PC-9 (cell line): ENCODE results near the gene GUCD1. TPM values are rescaled to one million over a fixed set of nuclear protein-coding genes. Genes with fewer than 3 reads are reported as not detected.

ENCODE experiments used
- BruUV-seq: library from RNA; stranded (reverse); fragments of 400-500 nt; replicated peaks from 2 replicates; lab custom pipeline; 2021; lab: Mats Ljungman, UMichigan
- CTCF ChIA-PET: fragments of 300-600 bp; sonication (Branson Sonifier 250); formaldehyde crosslinking; loops from one replicate; lab custom pipeline; 2022; ENCODE audit warnings: antibody characterized with exemption; lab: Charles Lee
- POLR2A ChIA-PET: fragments of 300-600 bp; sonication (Branson Sonifier 250); formaldehyde crosslinking; loops from one replicate; lab custom pipeline; 2022; ENCODE audit warnings: antibody characterized with exemption; ENCODE audit not compliant: unreplicated experiment; lab: Charles Lee
- DNase-seq, 2 experiments: peaks; one replicate each; pipeline versions ENCODE4 v3.0.0 to v3.0.0-alpha.2; 2015 to 2022; ENCODE audit warnings: mixed read lengths in 1 of 2
- H2AFZ ChIP-seq: fragments of 200-600 bp; sonication (generic); 2 replicates; pipeline ENCODE4 v1.8.1; 2017; ENCODE audit warnings: antibody characterized with exemption
- H3F3A ChIP-seq: fragments of 200-600 bp; sonication (generic); 2 replicates; pipeline ENCODE4 v1.8.1; 2017; ENCODE audit warnings: antibody characterized with exemption, mild to moderate bottlenecking, low read depth; ENCODE audit not compliant: insufficient read depth
- H3K27ac ChIP-seq: fragments of 200-600 bp; sonication (generic); 2 replicates; pipeline ENCODE4 v1.6.1; 2016; ENCODE audit warnings: mixed run types
- H3K27me3 ChIP-seq: fragments of 200-600 bp; sonication (generic); 2 replicates; pipeline ENCODE4 v1.6.1; 2016; ENCODE audit warnings: low read depth, mixed run types; ENCODE audit not compliant: insufficient read depth
- H3K36me3 ChIP-seq: fragments of 200-600 bp; sonication (generic); 2 replicates; pipeline ENCODE4 v1.6.1; 2016; ENCODE audit warnings: low read depth, mixed run types
- H3K4me1 ChIP-seq: fragments of 200-600 bp; sonication (generic); replicated peaks from 2 replicates; pipeline ENCODE4 v1.6.1; 2016; ENCODE audit warnings: mixed run types; ENCODE audit not compliant: insufficient read depth
- H3K4me2 ChIP-seq: fragments of 200-600 bp; sonication (generic); 2 replicates; pipeline ENCODE4 v1.6.1; 2017; ENCODE audit warnings: mixed run types
- H3K4me3 ChIP-seq: fragments of 200-600 bp; sonication (generic); 2 replicates; pipeline ENCODE4 v1.6.1; 2016; ENCODE audit warnings: mixed run types
- H3K79me2 ChIP-seq: fragments of 200-600 bp; sonication (generic); 2 replicates; pipeline ENCODE4 v1.6.1; 2017; ENCODE audit warnings: low read depth, mixed run types
- H3K9me2 ChIP-seq: fragments of 200-600 bp; sonication (generic); 2 replicates; pipeline ENCODE4 v1.8.1; 2017; ENCODE audit warnings: mild to moderate bottlenecking; ENCODE audit not compliant: insufficient read depth
- H3K9me3 ChIP-seq: fragments of 200-600 bp; sonication (generic); 2 replicates; pipeline ENCODE4 v1.8.1; 2016; ENCODE audit warnings: low read depth; ENCODE audit not compliant: insufficient read depth
- H4K20me1 ChIP-seq: fragments of 200-600 bp; sonication (generic); 2 replicates; pipeline ENCODE4 v1.8.1; 2017; ENCODE audit not compliant: insufficient read depth
- EZH2 ChIP-seq: fragments of 200-600 bp; sonication (generic); IDR thresholded peaks from 2 replicates; pipeline ENCODE4 v1.8.0; 2017; ENCODE audit warnings: antibody characterized with exemption, low read depth
- intact Hi-C: fragments of 100-400 bp; cut with micrococcal nuclease; formaldehyde crosslinking; loops from one replicate; pipeline ENCODE4 v1.10.0; 2022; ENCODE audit not compliant: unreplicated experiment
- total RNA-seq: library from RNA; stranded (reverse); gene quantifications from 2 replicates; pipeline ENCODE4 v1.2.3, GENCODE V29; 2021
- TF ChIP-seq, protein P1 (sequence below): fragments of 200-600 bp; sonication (generic); conservative IDR thresholded peaks from 2 replicates; pipeline ENCODE4 v1.6.1; 2017; ENCODE audit warnings: mixed run types, antibody characterized with exemption, mild to moderate bottlenecking, moderate library complexity

GUCD1 gene
- total RNA-seq, 1 experiment from 2014 or later, result 80.2 TPM

DNA sequence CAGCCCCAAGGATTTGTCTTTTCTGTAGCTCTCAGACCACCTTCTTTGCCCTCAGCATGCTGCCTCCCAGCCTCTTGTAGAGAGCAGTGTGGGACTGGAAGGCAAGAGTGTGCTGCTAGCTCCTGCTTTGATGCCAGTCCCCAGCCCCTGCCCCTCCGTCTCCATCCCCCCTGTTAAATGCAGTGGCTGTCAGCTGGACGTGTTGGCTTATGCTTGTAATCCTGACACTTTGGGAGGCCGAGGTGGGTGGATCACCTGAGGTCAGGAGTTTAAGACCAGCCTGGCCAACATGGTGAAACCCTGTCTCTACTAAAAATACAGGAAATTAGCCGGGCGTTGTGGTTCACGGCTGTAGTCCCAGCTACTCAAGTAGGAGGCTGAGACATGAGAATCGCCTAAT, 16.3 kb upstream of the GUCD1 start:
- Histone ChIP-seq H3K4me2 (no peak overlapping the region), H3K4me1 (no peaks in the 10 kb centered on the region), H3K79me2 (peaks cover 15% of the 10 kb centered on the region), H3K27me3 (no peaks in the 10 kb centered on the region), H3F3A (peaks cover 8% of the 10 kb centered on the region; the same call in 1 of the 2 replicates), H4K20me1 (peaks cover 31% of the 10 kb centered on the region), H2AFZ (no peak overlapping the region), H3K4me3 (no peak overlapping the region), H3K9me3 (no peaks in the 10 kb centered on the region), H3K36me3 (peaks cover 11% of the 10 kb centered on the region; the same call in 1 of the 2 replicates), H3K27ac (no peak overlapping the region), H3K9me2 (no peaks in the 10 kb centered on the region)
- POLR2A ChIA-PET, result no interaction called here
- BruUV-seq, result no TSS peak
- intact Hi-C loops, result no loop called here
- TF ChIP-seq, protein P1, sequence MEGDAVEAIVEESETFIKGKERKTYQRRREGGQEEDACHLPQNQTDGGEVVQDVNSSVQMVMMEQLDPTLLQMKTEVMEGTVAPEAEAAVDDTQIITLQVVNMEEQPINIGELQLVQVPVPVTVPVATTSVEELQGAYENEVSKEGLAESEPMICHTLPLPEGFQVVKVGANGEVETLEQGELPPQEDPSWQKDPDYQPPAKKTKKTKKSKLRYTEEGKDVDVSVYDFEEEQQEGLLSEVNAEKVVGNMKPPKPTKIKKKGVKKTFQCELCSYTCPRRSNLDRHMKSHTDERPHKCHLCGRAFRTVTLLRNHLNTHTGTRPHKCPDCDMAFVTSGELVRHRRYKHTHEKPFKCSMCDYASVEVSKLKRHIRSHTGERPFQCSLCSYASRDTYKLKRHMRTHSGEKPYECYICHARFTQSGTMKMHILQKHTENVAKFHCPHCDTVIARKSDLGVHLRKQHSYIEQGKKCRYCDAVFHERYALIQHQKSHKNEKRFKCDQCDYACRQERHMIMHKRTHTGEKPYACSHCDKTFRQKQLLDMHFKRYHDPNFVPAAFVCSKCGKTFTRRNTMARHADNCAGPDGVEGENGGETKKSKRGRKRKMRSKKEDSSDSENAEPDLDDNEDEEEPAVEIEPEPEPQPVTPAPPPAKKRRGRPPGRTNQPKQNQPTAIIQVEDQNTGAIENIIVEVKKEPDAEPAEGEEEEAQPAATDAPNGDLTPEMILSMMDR, result no peak
- no peak for TF ChIP-seq EZH2
- CTCF ChIA-PET, result no interaction called here
- DNase-seq, result no peak

DNA sequence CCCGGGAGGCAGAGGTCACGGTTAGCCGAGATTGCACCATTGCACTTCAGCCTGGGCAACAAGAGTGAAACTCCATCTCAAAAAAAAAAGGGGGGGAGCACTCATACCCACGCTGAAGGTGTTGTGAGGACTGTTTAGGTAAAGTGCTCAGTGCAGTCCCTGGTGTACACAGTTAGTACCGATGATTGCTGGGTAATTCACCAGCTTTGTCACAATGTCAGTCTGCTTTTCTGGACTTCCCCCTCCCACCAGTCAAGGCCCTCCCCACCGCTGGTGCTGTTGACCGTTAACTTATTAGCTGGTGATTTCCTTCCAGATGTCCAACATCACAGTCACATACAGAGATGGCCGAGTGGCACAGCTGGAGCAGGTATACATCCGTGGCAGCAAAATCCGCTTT, 12.7 kb upstream of the GUCD1 start:
- peaks cover 64% of the 10 kb centered on the region for H4K20me1 ChIP-seq
- TF ChIP-seq, protein P1, result no peak
- TF ChIP-seq EZH2, result no peak
- H3K79me2 ChIP-seq, result peaks cover 49% of the 10 kb centered on the region
- H3F3A ChIP-seq, result peaks cover 5% of the 10 kb centered on the region; the same call in 1 of the 2 replicates
- H3K9me2 ChIP-seq, result no peaks in the 10 kb centered on the region
- no peaks in the 10 kb centered on the region for H3K27me3 ChIP-seq
- H3K4me1 ChIP-seq, result no peaks in the 10 kb centered on the region
- intact Hi-C loops, result no loop called here
- no peak overlapping the region for H3K4me2 ChIP-seq
- H3K36me3 ChIP-seq, result peaks cover 11% of the 10 kb centered on the region; the same call in 1 of the 2 replicates
- CTCF ChIA-PET, result no interaction called here
- H2AFZ ChIP-seq, result no peak overlapping the region
- no TSS peak for BruUV-seq
- DNase-seq, result no peak
- H3K9me3 ChIP-seq, result no peaks in the 10 kb centered on the region
- H3K27ac ChIP-seq, result no peak overlapping the region
- POLR2A ChIA-PET, result no interaction called here
- H3K4me3 ChIP-seq, result no peak overlapping the region

DNA sequence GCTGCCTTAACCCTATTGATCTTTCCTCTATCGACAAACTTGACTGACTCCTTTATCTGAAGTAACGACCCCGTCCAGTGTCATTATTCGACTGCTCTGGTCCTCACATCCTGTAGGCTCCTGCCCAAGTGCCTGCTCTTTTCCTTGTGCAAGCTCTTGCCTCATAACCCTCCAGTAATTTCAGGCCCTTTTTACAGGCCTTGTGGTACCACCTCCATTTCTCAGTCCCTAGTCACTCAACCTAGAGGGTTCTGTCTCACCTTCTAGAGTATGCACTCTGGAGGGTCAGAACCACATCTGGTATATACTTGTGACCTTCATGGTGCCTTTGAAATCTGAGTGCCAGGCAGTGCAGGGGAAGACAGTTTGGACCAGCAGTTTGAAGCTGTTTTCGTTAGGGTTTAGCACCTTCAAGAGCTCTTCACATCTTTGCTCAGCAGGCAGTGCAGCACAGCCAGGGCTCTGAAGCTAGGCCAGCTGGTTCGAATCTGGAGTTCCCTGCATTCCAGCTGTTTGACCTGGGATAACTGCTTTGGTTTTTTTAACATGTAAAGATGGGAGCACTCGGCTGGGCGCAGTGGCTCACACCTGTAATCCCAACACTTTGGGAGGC, 12.1 kb upstream of the GUCD1 start:
- H3K9me3 ChIP-seq, result no peaks in the 10 kb centered on the region
- H3K4me3 ChIP-seq, result no peak overlapping the region
- no peaks in the 10 kb centered on the region for H3K27me3 ChIP-seq
- DNase-seq, result no peak
- ChIA-PET POLR2A (no interaction called here), CTCF (no interaction called here)
- H3K4me2 ChIP-seq, result no peak overlapping the region
- H3K9me2 ChIP-seq, result no peaks in the 10 kb centered on the region
- peaks cover 11% of the 10 kb centered on the region; the same call in 1 of the 2 replicates for H3K36me3 ChIP-seq
- H4K20me1 ChIP-seq, result peaks cover 70% of the 10 kb centered on the region
- H2AFZ ChIP-seq, result no peak overlapping the region
- intact Hi-C loops, result no loop called here
- no peaks in the 10 kb centered on the region for H3K4me1 ChIP-seq
- peaks cover 56% of the 10 kb centered on the region for H3K79me2 ChIP-seq
- TF ChIP-seq, protein P1, result no peak
- no peak for TF ChIP-seq EZH2
- BruUV-seq, result no TSS peak
- peaks cover 5% of the 10 kb centered on the region; the same call in 1 of the 2 replicates for H3F3A ChIP-seq
- no peak overlapping the region for H3K27ac ChIP-seq
